Right renal pelvis (tissue), 4 donors: ENCODE measurements around the gene SFXN3. TPM values are rescaled to one million over a fixed set of nuclear protein-coding genes. Genes with fewer than 3 reads are reported as not detected.
A peak's percentile ranks its signal among the peaks of the same experiment; 100 is the strongest.

Experiments
- DNase-seq, 4 donors: peaks; one replicate each; pipeline ENCODE4 v3.0.0-alpha.2; 2013; ENCODE audit warnings: low read depth in 4 of 4, low spot score in 3 of 4, missing footprints in 1 of 4
- polyA plus RNA-seq, 4 donors: library from polyadenylated mRNA; unstranded; fragments of 120-200 nt; gene quantifications; one replicate each; pipeline ENCODE4 v1.2.1, GENCODE V29; 2013; ENCODE audit not compliant: insufficient read length in 4 of 4

SFXN3 gene
- polyA plus RNA-seq, 4 donors: 22.1 to 24.6 (median 22.7) TPM

DNA sequence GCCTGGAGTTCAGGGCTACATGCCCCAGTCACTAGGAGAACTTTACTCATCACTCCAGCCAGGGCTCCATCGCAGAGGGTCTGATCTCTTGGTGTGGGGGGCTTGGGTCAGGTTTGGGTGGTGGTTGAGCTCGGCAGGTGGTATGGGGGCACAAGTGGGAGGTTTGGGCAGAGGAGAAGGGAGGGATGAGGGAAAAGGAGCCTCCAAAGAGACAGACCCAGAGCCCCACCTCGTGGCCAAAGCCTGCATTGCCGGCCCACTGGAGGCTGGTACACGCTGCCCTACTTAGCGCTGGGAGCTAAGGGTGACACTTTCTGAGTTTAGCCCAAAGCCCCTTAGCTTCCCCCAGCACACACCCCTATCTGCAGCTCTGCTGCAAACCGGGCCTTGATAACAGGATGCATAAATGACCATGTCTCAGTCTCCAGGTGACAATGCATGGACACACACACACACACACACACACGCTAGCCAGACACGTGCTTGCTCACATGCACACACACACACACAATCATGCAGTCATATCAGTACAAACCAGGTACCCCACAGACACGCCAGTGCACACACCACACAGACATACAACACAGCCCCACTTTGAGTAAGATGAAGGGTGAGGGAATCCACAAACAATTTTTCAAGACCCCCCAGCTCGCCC lies 16.7 kb upstream of the SFXN3 start:
- peak in 1 of 4 donors; percentile 38 for DNase-seq

GRCh38 chr10:101014966-101015581 lies 16.0 kb upstream of the SFXN3 start:
- DNase-seq: no peak

DNA sequence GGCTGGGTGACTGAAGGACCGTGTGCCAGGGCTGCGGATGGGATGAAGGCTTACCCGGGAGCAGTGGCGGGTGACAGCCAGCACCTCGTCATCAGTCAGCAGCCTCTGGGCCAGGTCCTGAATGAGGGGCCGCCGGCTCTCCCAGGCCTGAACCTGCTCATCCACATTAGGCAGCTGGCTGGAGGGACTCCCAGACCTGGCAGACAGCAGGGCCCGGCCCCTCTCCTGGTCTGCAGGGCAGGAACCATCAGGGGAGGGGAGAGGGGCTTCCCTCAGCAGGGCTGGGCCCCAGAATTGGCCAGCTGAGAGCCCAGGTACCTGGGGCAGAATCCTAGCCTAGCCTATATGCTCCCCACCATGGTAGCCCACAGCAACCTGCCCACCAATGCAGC lies 15.5 kb upstream of the SFXN3 start:
- DNase-seq: no peak

- DNase-seq: no peak
These were observed 14.2 kb upstream of the SFXN3 start for GRCh38 chr10:101016814-101017213.

DNA sequence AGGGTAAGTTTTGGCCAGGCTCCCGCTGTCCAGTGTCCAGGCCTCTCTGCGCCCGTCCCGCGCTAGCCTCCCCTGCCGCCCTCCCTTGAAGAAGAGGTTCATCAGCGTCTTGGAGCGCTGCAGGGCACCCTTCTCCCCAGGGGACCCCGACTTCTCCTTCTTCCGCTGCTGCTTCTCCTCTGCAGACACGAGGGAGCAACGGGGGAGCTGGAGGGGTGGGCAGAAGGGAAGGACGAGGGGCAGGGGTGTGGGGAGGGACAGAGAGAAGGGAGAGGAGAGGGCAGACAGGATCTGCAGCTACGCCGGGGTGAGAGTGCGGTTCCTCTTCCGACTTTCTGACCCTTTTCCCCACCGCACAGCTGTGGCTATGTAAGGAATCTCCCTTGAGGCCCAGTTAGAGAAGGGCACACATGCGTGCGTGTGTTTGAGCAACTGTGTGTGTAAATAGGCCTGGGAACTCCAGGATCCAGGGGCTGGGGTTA lies 12.9 kb upstream of the SFXN3 start:
- DNase-seq: no peak

- DNase-seq: no peak
These were observed 12.2 kb upstream of the SFXN3 start for GRCh38 chr10:101018600-101019439.

DNA sequence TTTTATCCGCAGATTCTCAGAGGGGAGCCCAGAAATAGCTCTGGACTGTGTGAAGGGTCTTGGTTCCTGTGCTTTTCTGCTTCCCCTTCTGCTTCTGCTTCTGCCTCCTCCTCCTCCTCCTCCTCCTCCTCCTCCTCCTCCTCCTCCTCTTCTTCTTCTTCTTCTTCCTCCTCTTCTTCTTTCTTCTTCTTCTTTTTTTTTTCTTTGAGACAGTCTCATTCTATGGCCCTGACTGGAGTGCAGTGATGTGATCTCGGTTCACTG lies 11.7 kb upstream of the SFXN3 start:
- DNase-seq: no peak

GRCh38 chr10:101020427-101021075 lies 10.5 kb upstream of the SFXN3 start:
- no peak for DNase-seq

GRCh38 chr10:101021239-101021638 lies 9.8 kb upstream of the SFXN3 start:
- no peak for DNase-seq

GRCh38 chr10:101021692-101022251 lies 9.3 kb upstream of the SFXN3 start:
- DNase-seq: no peak

GRCh38 chr10:101022967-101023705 lies 7.9 kb upstream of the SFXN3 start:
- DNase-seq: no peak

DNA sequence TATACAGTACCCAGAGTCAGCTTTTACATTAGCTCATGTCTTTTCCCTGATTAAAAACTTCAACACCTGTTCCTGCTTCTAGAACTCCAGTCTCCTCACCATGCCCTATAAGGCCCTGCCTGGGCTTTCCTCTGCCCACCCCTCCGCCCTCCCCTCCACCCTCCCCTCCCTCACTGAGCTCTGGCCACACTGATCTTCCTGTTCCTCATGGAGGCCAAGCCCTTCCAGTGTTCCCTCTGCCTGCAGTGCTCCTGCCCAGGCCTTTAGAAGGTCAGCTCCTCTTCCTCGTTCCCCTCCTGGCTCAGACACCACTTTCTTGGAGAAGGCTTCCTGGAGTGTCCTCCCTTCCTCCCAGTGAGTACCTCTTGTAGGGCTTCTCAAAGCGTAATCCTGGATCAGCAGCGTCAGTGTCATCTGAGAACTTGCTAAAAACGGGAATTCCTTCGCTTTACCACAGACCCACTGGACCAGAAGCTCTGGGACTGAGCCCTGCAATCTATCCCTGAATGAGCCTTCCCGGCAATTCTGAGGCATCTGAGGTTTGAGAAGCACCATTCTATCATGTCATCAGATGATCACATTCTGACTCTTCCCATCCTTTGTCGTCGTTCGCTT lies 3.8 kb upstream of the SFXN3 start:
- DNase-seq: no peak

DNA sequence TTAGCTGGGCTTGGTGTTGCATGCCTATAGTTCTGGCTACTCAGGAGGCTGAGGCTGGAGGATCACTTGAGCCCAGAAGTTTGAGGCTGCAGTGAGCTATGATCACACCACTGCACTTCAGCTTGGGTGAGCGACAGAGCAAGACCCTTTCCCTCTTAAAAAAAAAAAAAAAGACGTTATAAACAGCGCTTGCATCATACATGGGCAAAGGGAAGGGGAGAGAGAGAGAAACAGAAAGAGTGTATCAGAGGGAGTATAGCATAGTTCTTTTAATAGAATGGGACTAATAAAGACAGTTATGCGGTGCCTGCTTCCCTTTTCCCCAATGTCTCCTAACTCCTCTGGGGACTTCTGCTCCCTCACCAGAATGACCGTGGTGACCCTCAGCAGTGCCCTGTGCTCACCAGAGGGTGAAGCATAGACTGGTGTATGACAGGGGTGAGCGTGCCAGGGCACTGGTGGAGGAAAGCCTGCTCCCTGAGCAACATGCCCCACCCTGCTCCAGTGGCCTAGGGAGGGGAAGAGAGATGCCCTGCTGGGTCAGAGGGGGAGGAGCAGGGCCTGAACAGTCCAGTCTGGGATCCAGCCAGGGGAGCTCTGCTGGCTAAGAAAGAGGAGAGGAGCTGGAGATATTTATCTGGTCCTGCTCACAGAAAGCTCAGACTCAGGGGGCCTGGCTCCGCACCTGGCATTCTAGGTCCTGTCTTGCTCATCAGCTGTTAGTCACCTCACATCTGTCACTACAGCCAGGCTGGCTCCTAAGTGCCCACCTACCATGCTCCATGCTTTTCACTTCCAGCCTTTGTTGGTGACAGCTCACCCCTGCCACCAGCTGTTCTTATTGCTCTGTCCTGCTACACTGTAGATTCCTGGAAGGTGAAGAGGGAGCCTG lies 2.3 kb upstream of the SFXN3 start:
- DNase-seq: no peak

DNA sequence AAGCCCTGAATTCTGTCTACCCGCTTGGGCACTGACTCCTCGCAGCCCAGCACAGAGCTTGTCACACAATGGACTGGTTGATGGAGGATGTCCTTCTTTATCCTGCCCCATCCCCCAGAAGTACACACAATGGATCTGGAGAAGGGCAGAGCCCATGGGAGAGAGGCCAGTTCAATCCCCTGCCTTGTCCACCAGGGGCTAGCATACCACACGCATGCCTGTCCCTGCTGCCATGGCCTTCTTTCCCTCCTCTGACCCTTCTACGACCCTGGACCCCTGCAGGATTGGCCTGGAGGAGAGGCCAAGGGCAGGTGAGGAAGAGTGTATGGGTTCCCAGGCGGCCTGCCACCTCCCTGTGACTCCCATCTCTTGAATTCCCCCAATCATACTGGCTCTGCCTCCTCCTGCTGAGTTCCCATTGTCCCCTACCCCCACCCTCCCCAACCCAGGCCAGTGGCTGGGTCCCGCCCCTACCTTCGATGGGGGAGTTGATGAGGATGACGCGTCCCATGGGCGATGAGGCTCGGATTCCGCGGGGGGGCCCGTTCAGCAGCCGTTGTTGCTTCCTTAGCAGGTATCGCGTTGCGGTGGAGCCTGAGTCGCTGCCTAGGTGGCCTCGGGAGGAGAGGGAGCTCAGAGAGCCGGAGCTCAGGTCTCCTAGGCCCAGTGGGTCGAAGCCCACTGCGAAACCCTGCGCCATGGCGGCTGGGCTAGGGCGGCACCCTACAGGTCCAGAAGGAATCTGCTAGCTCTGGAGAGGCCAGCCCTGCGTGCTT lies 1.3 kb upstream of the SFXN3 start:
- DNase-seq: no peak

GRCh38 chr10:101030496-101031127 lies 422 bp upstream of the SFXN3 start:
- DNase-seq: no peak

DNA sequence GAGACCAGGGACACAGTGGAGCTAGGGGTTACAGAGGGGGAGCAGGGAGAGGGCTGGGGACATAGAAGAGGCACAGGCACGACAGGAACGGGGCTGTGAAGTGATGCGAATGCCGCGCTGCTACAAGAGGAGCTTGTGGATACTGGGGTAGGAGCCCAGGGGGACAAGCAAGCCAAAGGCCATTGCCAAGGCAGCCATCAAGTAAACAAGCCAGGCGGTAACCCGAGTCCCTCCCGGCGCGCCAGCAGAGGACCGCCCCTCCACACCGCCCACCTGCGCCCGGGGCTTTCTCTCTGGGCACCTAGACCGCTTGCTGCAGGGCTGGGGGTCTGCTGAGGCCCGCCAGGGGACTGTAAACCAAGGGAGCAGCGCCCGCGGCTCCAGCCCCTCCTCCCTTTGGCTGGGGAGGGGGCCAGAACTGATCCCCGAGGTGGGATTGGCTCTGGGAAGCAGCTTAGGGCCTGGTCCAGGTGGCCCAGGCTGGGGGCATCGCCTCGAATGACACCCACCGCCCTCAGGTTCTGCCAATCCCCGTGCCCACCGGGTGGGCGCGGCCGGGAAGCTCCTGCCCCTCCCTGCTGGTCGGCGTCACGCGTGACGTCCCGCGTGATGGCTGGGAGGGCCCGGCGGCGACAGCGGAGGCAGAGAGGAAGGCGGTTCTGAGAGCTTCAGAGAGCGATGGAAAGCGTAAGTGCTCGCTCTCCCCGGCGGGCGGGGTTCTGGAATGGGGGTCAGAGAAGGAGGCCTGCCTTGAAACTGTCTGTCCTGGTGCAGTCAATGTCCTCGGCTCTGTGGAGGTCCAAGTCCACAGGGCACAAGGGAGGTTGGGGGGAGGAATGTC lies 982 bp downstream of the SFXN3 start:
- peak in 2 of 4 donors; percentile 56 to 57 for DNase-seq
